SU-DHL-6 (cell line): ENCODE results near the gene DOHH.

Experiments used
- H2AFZ ChIP-seq: fragments of 200-600 bp; sonication (generic); 2 replicates; pipeline ENCODE4 v1.6.1; 2014; ENCODE audit warnings: low read depth, mild to moderate bottlenecking, moderate library complexity, mixed read lengths, antibody characterized with exemption, low read length; ENCODE audit not compliant: severe bottlenecking
- H3F3A ChIP-seq: fragments of 200-600 bp; shearing (Covaris generic); 2 replicates; pipeline ENCODE4 v1.6.0; 2016; ENCODE audit warnings: antibody characterized with exemption, mild to moderate bottlenecking; ENCODE audit not compliant: insufficient read depth
- H3K27ac ChIP-seq: fragments of 200-600 bp; sonication (generic); 2 replicates; pipeline ENCODE4 v1.5.1; 2016; ENCODE audit warnings: low read depth, mild to moderate bottlenecking, low read length, moderate library complexity, mixed read lengths
- H3K27me3 ChIP-seq: fragments of 200-600 bp; sonication (generic), shearing (Covaris generic); 2 replicates; pipeline ENCODE4 v1.6.0; 2014; ENCODE audit warnings: mild to moderate bottlenecking, low read length
- H3K36me3 ChIP-seq: fragments of 200-600 bp; sonication (generic); 2 replicates; pipeline ENCODE4 v1.6.1; 2014; ENCODE audit warnings: mild to moderate bottlenecking, low read length, mixed read lengths
- H3K4me2 ChIP-seq: fragments of 300-600, 200-600 bp; shearing (Covaris generic), sonication (generic); 2 replicates; pipeline ENCODE4 v1.6.0; 2014; ENCODE audit warnings: low read length, low read depth, mild to moderate bottlenecking; ENCODE audit not compliant: poor library complexity, severe bottlenecking
- H3K4me3 ChIP-seq: fragments of 200-600 bp; sonication (generic); 2 replicates; pipeline ENCODE4 v1.5.1; 2014; ENCODE audit warnings: antibody characterized with exemption, low read length, mild to moderate bottlenecking, mixed read lengths; ENCODE audit not compliant: insufficient read depth, poor library complexity, severe bottlenecking
- H3K79me2 ChIP-seq: fragments of 200-600 bp; sonication (generic); 2 replicates; pipeline ENCODE4 v1.6.1; 2014; ENCODE audit warnings: mild to moderate bottlenecking, low read length, moderate library complexity; ENCODE audit not compliant: insufficient read depth
- H3K9ac ChIP-seq: fragments of 200-600 bp; sonication (generic); 2 replicates; pipeline ENCODE4 v1.7.0; 2014; ENCODE audit warnings: mild to moderate bottlenecking, low read length
- H3K9me2 ChIP-seq: fragments of 200-600 bp; sonication (generic); replicated peaks from 2 replicates; pipeline ENCODE4 v1.6.1; 2014; ENCODE audit warnings: low read length; ENCODE audit not compliant: insufficient read depth
- H3K9me3 ChIP-seq: fragments of 200-600 bp; sonication (generic); 2 replicates; pipeline ENCODE4 v1.6.1; 2014; ENCODE audit warnings: low read length, mixed read lengths; ENCODE audit not compliant: insufficient read depth
- H4K20me1 ChIP-seq: fragments of 200-600 bp; sonication (generic); 2 replicates; pipeline ENCODE4 v1.6.1; 2014; ENCODE audit warnings: low read depth, mild to moderate bottlenecking, antibody characterized with exemption, low read length, moderate library complexity, mixed read lengths
- CTCF ChIP-seq: fragments of 200-600 bp; sonication (generic); IDR thresholded peaks from one replicate; pipeline ENCODE4 v1.5.1; 2017; ENCODE audit warnings: antibody characterized with exemption, mild to moderate bottlenecking, low read length, moderate library complexity; ENCODE audit not compliant: insufficient read depth, poor library complexity, severe bottlenecking
- EZH2phosphoT487 ChIP-seq: fragments of 200-600 bp; sonication (generic), shearing (Covaris generic); conservative IDR thresholded peaks from 2 replicates; pipeline ENCODE4 v1.6.1; 2018; ENCODE audit warnings: mild to moderate bottlenecking, antibody characterized with exemption, low read length, moderate library complexity, mixed read lengths

DOHH gene

GRCh38 chr19:3547767-3548282 is 47.4 kb upstream of the DOHH start:
- no peak overlapping the region for H2AFZ ChIP-seq
- H3F3A ChIP-seq = no peaks in the 10 kb centered on the region
- H3K9me2 ChIP-seq = no peaks in the 10 kb centered on the region
- no peak overlapping the region for H3K4me2 ChIP-seq
- H3K36me3 ChIP-seq = no peaks in the 10 kb centered on the region
- peaks cover 7% of the 10 kb centered on the region; the same call in 1 of the 2 replicates for H3K79me2 ChIP-seq
- no peak overlapping the region for H3K4me3 ChIP-seq
- H3K27ac ChIP-seq = no peak overlapping the region
- H3K27me3 ChIP-seq = no peaks in the 10 kb centered on the region
- TF ChIP-seq EZH2phosphoT487 = no peak
- no peak for TF ChIP-seq CTCF
- no peaks in the 10 kb centered on the region for H3K9me3 ChIP-seq
- H3K9ac ChIP-seq = no peak overlapping the region
- H4K20me1 ChIP-seq = no peaks in the 10 kb centered on the region

GRCh38 chr19:3547301-3547731 is 46.8 kb upstream of the DOHH start:
- H3K9me3 ChIP-seq = no peaks in the 10 kb centered on the region
- no peak overlapping the region for H3K27ac ChIP-seq
- no peak overlapping the region for H3K9ac ChIP-seq
- peak; percentile 46 for TF ChIP-seq CTCF
- TF ChIP-seq EZH2phosphoT487 = no peak
- H3K79me2 ChIP-seq = 0 out of 2 replicates have a peak, but pooled peaks cover 3% of the 10 kb centered on the region
- H3K4me2 ChIP-seq = no peak overlapping the region
- H3K27me3 ChIP-seq = no peaks in the 10 kb centered on the region
- H2AFZ ChIP-seq = no peak overlapping the region
- no peak overlapping the region for H3K4me3 ChIP-seq
- H3K9me2 ChIP-seq = no peaks in the 10 kb centered on the region
- H4K20me1 ChIP-seq = no peaks in the 10 kb centered on the region
- H3K36me3 ChIP-seq = no peaks in the 10 kb centered on the region
- H3F3A ChIP-seq = no peaks in the 10 kb centered on the region

- Histone ChIP-seq H4K20me1 (no peaks in the 10 kb centered on the region), H3K27me3 (no peaks in the 10 kb centered on the region), H3K4me3 (no peak overlapping the region), H3K9ac (no peak overlapping the region), H3K4me2 (no peak overlapping the region), H2AFZ (no peak overlapping the region), H3K79me2 (no peaks in the 10 kb centered on the region), H3K9me2 (no peaks in the 10 kb centered on the region), H3K36me3 (no peaks in the 10 kb centered on the region), H3F3A (no peaks in the 10 kb centered on the region), H3K9me3 (no peaks in the 10 kb centered on the region), H3K27ac (no peak overlapping the region)
- no peak for TF ChIP-seq CTCF
- TF ChIP-seq EZH2phosphoT487 = no peak
These were observed 45.6 kb upstream of the DOHH start for GRCh38 chr19:3546119-3546518.
